PC-9 (cell line): ENCODE data around the gene CNKSR3.

Experiments used
- EZH2 ChIP-seq: fragments of 200-600 bp; sonication (generic); IDR thresholded peaks from 2 replicates; pipeline ENCODE4 v1.8.0; 2017; ENCODE audit warnings: antibody characterized with exemption, low read depth
- TF ChIP-seq, protein P1 (sequence below): fragments of 200-600 bp; sonication (generic); conservative IDR thresholded peaks from 2 replicates; pipeline ENCODE4 v1.6.1; 2017; ENCODE audit warnings: mixed run types, antibody characterized with exemption, mild to moderate bottlenecking, moderate library complexity

DNA sequence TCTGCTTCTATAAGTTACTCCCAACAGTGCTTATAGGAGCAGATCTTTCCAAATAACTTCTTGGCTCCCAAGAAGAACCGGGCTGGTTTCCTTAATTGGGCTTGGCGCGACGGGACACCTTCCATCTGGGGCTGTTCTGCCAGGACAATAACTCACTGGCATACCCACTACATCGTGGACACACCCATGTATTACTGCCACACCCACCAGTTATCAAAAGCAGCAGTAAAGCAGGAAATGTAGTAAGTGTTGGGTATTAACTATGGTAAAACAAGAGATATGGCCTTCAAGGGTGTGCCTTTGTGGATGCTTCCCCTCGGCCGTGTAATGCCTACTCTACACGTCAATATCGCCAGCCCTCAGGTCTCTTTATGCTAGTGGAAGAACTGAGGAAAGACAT, 24.7 kb downstream of the CNKSR3 start:
- TF ChIP-seq, protein P1, sequence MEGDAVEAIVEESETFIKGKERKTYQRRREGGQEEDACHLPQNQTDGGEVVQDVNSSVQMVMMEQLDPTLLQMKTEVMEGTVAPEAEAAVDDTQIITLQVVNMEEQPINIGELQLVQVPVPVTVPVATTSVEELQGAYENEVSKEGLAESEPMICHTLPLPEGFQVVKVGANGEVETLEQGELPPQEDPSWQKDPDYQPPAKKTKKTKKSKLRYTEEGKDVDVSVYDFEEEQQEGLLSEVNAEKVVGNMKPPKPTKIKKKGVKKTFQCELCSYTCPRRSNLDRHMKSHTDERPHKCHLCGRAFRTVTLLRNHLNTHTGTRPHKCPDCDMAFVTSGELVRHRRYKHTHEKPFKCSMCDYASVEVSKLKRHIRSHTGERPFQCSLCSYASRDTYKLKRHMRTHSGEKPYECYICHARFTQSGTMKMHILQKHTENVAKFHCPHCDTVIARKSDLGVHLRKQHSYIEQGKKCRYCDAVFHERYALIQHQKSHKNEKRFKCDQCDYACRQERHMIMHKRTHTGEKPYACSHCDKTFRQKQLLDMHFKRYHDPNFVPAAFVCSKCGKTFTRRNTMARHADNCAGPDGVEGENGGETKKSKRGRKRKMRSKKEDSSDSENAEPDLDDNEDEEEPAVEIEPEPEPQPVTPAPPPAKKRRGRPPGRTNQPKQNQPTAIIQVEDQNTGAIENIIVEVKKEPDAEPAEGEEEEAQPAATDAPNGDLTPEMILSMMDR: no peak
- TF ChIP-seq EZH2: no peak
